GM21528 (cell line): ENCODE measurements around the gene CROCC.
"Not testable (repeated sequence)": the region's sequence is repeated elsewhere in the genome, so short reads cannot be mapped to it uniquely, and the experiment has no call there.

Source experiments
- ATAC-seq: cut with Tn5 transposase; IDR thresholded peaks from one replicate; pipeline ENCODE4 v1.9.1; 2021; ENCODE audit warnings: mild to moderate bottlenecking, moderate library complexity; ENCODE audit not compliant: unreplicated experiment, low FRiP score

CROCC gene

GRCh38 chr1:16964169-16964568, 42.4 kb downstream of the CROCC start:
- ATAC-seq = not testable (repeated sequence)

GRCh38 chr1:16965486-16966067, 43.8 kb downstream of the CROCC start:
- ATAC-seq = no peak

DNA sequence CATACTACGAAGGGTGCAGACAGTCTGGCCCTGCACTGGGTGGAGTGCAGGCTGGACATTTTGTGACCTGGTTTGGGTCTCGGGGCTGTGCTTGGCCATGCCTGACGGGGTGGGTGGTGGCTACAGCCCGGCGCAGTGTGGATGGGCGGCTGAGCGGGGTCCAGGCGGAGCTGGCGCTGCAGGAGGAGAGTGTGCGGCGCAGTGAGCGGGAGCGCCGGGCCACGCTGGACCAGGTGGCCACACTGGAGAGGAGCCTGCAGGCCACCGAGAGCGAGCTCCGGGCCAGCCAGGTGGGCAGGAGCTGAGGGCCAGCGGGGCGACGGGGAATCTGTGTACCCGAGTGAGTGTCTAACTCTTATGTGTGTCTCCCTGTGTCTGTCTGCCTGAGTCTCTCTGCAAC, 44.6 kb downstream of the CROCC start:
- no peak for ATAC-seq

DNA sequence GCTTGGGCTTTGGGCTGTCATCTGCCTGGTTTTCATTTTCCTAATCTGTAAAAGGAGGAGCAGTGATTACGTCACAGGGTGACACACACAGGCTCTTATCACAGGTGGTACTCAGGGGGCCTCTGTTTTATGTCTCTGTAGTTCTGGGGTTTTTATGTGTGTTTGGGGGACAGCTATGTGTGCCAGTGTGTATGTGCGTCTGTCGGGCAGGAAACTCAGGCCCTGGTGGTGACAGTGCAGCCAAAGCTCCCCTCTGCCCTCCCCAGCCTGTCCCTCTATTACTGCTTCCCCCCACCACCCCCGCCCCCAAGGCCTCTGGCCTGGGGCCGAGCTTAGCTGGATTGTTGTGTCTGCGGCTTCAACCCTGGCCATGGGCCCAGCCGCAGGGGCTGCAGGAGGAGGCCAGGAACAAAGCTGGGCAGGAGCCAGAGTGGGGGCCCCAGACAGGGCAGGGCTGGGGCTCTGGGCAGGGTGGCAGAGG, 45.4 kb downstream of the CROCC start:
- no peak for ATAC-seq

- no peak for ATAC-seq
Measured at GRCh38 chr1:16967962-16968361, 46.2 kb downstream of the CROCC start.

DNA sequence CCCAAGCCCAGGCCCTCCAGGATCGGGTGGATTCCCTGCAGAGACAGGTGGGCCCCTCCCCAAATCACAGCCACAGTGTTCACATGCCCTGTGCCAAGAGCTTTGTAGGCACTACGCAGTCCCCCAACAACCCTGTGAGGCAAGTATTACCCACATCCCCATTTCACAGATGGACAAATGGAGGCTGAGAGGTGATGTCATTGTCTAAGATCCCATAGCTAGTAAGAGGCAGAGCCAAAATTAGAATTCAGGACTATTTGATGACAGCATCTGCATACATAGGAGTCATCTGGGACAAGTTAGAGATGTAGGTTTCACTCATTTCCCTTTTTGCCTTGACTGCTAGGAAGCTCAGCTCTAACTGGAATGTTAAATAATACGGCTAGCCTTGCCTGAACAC, 46.6 kb downstream of the CROCC start:
- no peak for ATAC-seq

- ATAC-seq = no peak
Measured at GRCh38 chr1:16969057-16969611, 47.4 kb downstream of the CROCC start.

- ATAC-seq = no peak
Measured at GRCh38 chr1:16969651-16970050, 47.9 kb downstream of the CROCC start.

GRCh38 chr1:16970132-16970910, 48.6 kb downstream of the CROCC start:
- ATAC-seq = no peak

GRCh38 chr1:16971341-16972188, 49.8 kb downstream of the CROCC start:
- no peak for ATAC-seq

- no peak for ATAC-seq
Measured at GRCh38 chr1:16972189-16972895, 50.6 kb downstream of the CROCC start.

DNA sequence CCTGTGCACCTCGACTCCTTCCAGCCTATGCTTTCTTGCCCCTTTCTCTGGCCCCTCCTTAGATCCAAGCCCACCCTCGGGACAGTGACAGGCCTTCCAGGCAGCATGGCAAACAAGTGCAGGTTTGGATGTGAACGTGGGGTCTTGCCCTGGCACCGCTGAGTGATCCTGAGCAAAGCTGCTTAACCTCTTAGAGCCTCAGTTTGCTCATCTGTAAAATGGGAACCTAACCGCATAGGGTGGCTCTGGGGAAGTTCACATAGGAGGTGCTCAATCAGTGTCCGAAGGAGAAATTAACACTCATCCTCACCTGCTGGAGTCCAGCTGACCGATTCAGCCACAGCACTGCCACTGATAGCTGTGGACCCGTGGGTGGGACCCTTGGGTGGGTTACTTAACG, 51.5 kb downstream of the CROCC start:
- no peak for ATAC-seq

GRCh38 chr1:16975211-16975610, 53.5 kb downstream of the CROCC start:
- ATAC-seq = no peak

DNA sequence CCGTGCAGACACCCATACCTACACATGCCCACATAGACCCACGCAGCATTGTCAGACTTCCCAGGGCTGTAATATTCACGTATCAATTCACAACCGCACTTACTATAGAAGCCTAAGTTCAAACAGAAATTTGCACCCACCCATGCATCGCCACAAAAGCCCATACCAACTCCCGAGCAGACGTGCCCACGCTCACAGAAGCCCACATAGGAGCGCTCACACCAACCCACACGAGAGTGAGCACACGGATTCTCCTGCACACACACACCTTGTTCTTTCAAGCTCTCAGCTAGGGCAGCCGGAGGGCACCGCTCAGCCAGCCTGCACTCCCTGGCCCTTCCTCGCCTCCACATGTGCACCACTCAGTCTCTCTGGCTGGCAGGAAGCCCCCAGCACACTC, 54.1 kb downstream of the CROCC start:
- no peak for ATAC-seq

DNA sequence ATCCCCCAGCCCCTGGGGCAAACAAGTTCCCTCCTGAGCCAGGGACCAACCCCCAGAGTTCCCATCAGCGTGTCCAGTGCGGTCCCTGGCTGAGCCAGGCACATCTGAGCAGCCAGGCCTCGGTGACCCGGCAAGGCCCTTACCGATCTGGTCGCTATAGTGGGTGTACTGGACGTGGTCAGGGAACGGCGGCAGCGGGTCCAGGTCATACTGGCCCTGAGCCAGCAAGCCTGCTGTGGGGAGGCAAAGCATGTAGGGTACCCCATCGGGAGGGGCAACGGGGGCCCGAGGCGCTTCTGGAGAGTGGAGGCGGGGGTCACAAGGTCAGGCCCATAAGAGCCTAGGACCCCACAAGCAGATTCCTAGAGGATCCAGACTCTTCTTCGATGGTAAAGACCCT, 55.2 kb downstream of the CROCC start:
- no peak for ATAC-seq

DNA sequence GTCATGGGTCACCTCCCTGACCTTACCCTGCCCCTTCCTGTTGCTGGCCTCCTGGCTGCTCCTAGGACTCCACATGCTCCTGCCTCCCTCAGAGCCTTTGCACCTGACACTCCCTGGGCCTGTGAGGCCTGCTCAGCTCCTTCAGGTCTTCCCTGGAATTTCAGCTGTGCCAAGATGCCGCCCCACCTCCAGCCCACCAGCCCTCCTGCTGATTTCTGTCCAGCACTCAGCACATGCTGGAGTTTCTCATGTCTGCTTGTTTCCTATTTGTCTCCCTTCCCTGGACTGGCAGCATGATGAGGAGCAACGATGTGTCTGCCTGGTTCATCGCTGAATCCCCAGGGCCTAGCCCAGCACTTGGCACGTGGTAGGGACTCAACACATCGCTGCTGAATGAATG, 55.6 kb downstream of the CROCC start:
- no peak for ATAC-seq

- no peak for ATAC-seq
Measured at GRCh38 chr1:16978139-16978538, 56.4 kb downstream of the CROCC start.

- ATAC-seq = no peak
Measured at GRCh38 chr1:16978567-16979474, 57.1 kb downstream of the CROCC start.
